H9 (cell line): ENCODE results near the gene THBS2. TPM values are rescaled to one million over a fixed set of nuclear protein-coding genes. Genes with fewer than 3 reads are reported as not detected.

ENCODE experiments used
- DNase-seq: peaks from one replicate; pipeline ENCODE4 v3.0.0-alpha.2; 2017
- H2AFZ ChIP-seq: one replicate; pipeline ENCODE4 v1.6.1; 2013; ENCODE audit warnings: mild to moderate bottlenecking, low read length, control low read depth, moderate library complexity
- H2AK5ac ChIP-seq: 2 replicates; pipeline ENCODE4 v1.6.1; 2013; ENCODE audit warnings: low read length, control low read depth, mixed read lengths; ENCODE audit not compliant: insufficient read length
- H2BK120ac ChIP-seq: one replicate; pipeline ENCODE4 v1.6.1; 2013; ENCODE audit warnings: low read depth, mild to moderate bottlenecking, low read length, control low read depth, inconsistent platforms; ENCODE audit not compliant: poor library complexity, severe bottlenecking
- H2BK12ac ChIP-seq: 2 replicates; pipeline ENCODE4 v1.6.1; 2013; ENCODE audit warnings: low read length, control low read depth, mixed read lengths, low read depth; ENCODE audit not compliant: insufficient read length
- H2BK15ac ChIP-seq: 2 replicates; pipeline ENCODE4 v1.6.1; 2013; ENCODE audit warnings: low read depth, low read length, control low read depth
- H2BK20ac ChIP-seq: one replicate; pipeline ENCODE4 v1.6.1; 2013; ENCODE audit warnings: low read depth, mild to moderate bottlenecking, low read length, control low read depth, inconsistent platforms; ENCODE audit not compliant: poor library complexity, severe bottlenecking
- H2BK5ac ChIP-seq: 2 replicates; pipeline ENCODE4 v1.6.1; 2013; ENCODE audit warnings: low read length, control low read depth, mixed read lengths; ENCODE audit not compliant: insufficient read length
- H3K14ac ChIP-seq: 2 replicates; pipeline ENCODE4 v1.6.1; 2013; ENCODE audit warnings: low read length, control low read depth; ENCODE audit not compliant: insufficient read depth
- H3K18ac ChIP-seq: 2 replicates; pipeline ENCODE4 v1.6.1; 2013; ENCODE audit warnings: low read depth, mild to moderate bottlenecking, mixed read lengths, low read length, control low read depth; ENCODE audit not compliant: insufficient read length
- H3K23ac ChIP-seq: 2 replicates; pipeline ENCODE4 v1.6.1; 2013; ENCODE audit warnings: low read length, control low read depth, mixed read lengths, low read depth; ENCODE audit not compliant: insufficient read length
- H3K23me2 ChIP-seq: 2 replicates; pipeline ENCODE4 v1.6.1; 2013; ENCODE audit warnings: low read depth, mild to moderate bottlenecking, mixed read lengths, low read length, control low read depth; ENCODE audit not compliant: insufficient read length, poor library complexity, severe bottlenecking
- H3K27ac ChIP-seq: 2 replicates; pipeline ENCODE4 v1.5.1; 2013; ENCODE audit warnings: low read length, control low read depth, mixed read lengths, low read depth; ENCODE audit not compliant: insufficient read length
- H3K27me3 ChIP-seq: 2 replicates; pipeline ENCODE4 v1.6.1; 2013; ENCODE audit warnings: low read length, control low read depth, inconsistent platforms; ENCODE audit not compliant: insufficient read depth
- H3K4ac ChIP-seq: 2 replicates; pipeline ENCODE4 v1.6.1; 2013; ENCODE audit warnings: low read depth, mild to moderate bottlenecking, control low read depth, inconsistent platforms, low read length, moderate library complexity
- H3K4me1 ChIP-seq: 2 replicates; pipeline ENCODE4 v1.6.1; 2013; ENCODE audit warnings: low read length, control low read depth, inconsistent platforms; ENCODE audit not compliant: insufficient read depth
- H3K4me2 ChIP-seq: 2 replicates; pipeline ENCODE4 v1.6.1; 2013; ENCODE audit warnings: low read length, control low read depth, mixed read lengths; ENCODE audit not compliant: insufficient read length, insufficient read depth
- H3K56ac ChIP-seq: 2 replicates; pipeline ENCODE4 v1.6.1; 2013; ENCODE audit warnings: low read depth, mild to moderate bottlenecking, mixed read lengths, low read length, control low read depth; ENCODE audit not compliant: insufficient read length
- H3K79me1 ChIP-seq: 2 replicates; pipeline ENCODE4 v1.6.1; 2013; ENCODE audit warnings: low read depth, mild to moderate bottlenecking, moderate library complexity, low read length, control low read depth, inconsistent platforms; ENCODE audit not compliant: insufficient read depth, poor library complexity, severe bottlenecking
- H3K79me2 ChIP-seq: 2 replicates; pipeline ENCODE4 v1.6.1; 2013; ENCODE audit warnings: low read length, control low read depth, inconsistent platforms; ENCODE audit not compliant: insufficient read depth
- H3K9ac ChIP-seq: 2 replicates; pipeline ENCODE4 v1.6.1; 2013; ENCODE audit warnings: low read length, control low read depth, mixed read lengths; ENCODE audit not compliant: insufficient read length; ENCODE audit errors: extremely low read depth
- H3K9me3 ChIP-seq: one replicate; pipeline ENCODE4 v1.6.1; 2013; ENCODE audit warnings: low read depth, low read length, inconsistent platforms; ENCODE audit not compliant: control insufficient read depth
- H3T11ph ChIP-seq: one replicate; pipeline ENCODE4 v1.6.1; 2013; ENCODE audit warnings: mild to moderate bottlenecking, low read length, control low read depth, inconsistent platforms
- H4K20me1 ChIP-seq: one replicate; pipeline ENCODE4 v1.6.1; 2013; ENCODE audit not compliant: control insufficient read depth, insufficient read length, insufficient read depth
- H4K5ac ChIP-seq: 2 replicates; pipeline ENCODE4 v1.6.1; 2013; ENCODE audit warnings: low read depth, mild to moderate bottlenecking, mixed read lengths, low read length, control low read depth; ENCODE audit not compliant: insufficient read length
- H4K8ac ChIP-seq: replicated peaks from 2 replicates; pipeline ENCODE4 v1.6.1; 2013; ENCODE audit warnings: low read length, control low read depth, mixed read lengths, low read depth; ENCODE audit not compliant: insufficient read length
- H4K91ac ChIP-seq: 2 replicates; pipeline ENCODE4 v1.6.1; 2013; ENCODE audit warnings: low read depth, mild to moderate bottlenecking, moderate library complexity, mixed read lengths, low read length, control low read depth; ENCODE audit not compliant: insufficient read length
- H3K27ac Mint-ChIP-seq, 3 experiments: 2 replicates in 2 of 3; 3 replicates in 1 of 3; pipeline ENCODE4 v1.8.0; 2020 to 2021; ENCODE audit warnings: mixed read lengths in 3 of 3, mild to moderate bottlenecking in 1 of 3, moderate library complexity in 1 of 3
- H3K27me3 Mint-ChIP-seq: 2 replicates; pipeline ENCODE4 v1.8.0; 2021; ENCODE audit warnings: low read depth, mild to moderate bottlenecking, moderate library complexity, mixed read lengths
- H3K36me3 Mint-ChIP-seq, 3 experiments: 2 replicates in 2 of 3; 3 replicates in 1 of 3; pipeline ENCODE4 v1.8.0; 2020 to 2021; ENCODE audit warnings: low read depth in 3 of 3, mixed read lengths in 3 of 3; ENCODE audit not compliant: insufficient read depth in 1 of 3
- H3K4me1 Mint-ChIP-seq, 2 experiments: 2 replicates each; pipeline ENCODE4 v1.8.0; 2020; ENCODE audit warnings: mixed read lengths in 2 of 2
- H3K4me3 Mint-ChIP-seq, 2 experiments: 2 replicates in 1 of 2; 3 replicates in 1 of 2; pipeline ENCODE4 v1.8.0; 2020 to 2021; ENCODE audit warnings: mild to moderate bottlenecking in 2 of 2, mixed read lengths in 2 of 2, moderate library complexity in 1 of 2
- H3K9me3 Mint-ChIP-seq, 2 experiments: 2 replicates in 1 of 2; 3 replicates in 1 of 2; pipeline ENCODE4 v1.8.0; 2020; ENCODE audit warnings: mild to moderate bottlenecking in 2 of 2, mixed read lengths in 2 of 2, moderate library complexity in 1 of 2
- WGBS: extraction: QIAGEN DNeasy Blood & Tissue Kit; methylation state at CpG from one replicate; pipeline ENCODE4 v1.1.7; 2013; ENCODE audit warnings: missing lambda C conversion rate, low lambda C conversion rate, mixed read lengths; ENCODE audit not compliant: insufficient read length; ENCODE audit errors: extremely low coverage; 5-methylcytosine and 5-hydroxymethylcytosine counted together
- total RNA-seq: library from RNA; stranded (reverse); gene quantifications from 2 replicates; pipeline ENCODE4 v1.2.1, GENCODE V29; 2021
- TF ChIP-seq, protein P1 (sequence below): fragments of 200-600 bp; sonication (generic); conservative IDR thresholded peaks from 3 replicates; pipeline ENCODE4 v1.8.0; 2021; ENCODE audit warnings: antibody characterized with exemption, mild to moderate bottlenecking

The THBS2 gene
- total RNA-seq, 1 experiment from 2014 or later = 14.7 TPM

DNA sequence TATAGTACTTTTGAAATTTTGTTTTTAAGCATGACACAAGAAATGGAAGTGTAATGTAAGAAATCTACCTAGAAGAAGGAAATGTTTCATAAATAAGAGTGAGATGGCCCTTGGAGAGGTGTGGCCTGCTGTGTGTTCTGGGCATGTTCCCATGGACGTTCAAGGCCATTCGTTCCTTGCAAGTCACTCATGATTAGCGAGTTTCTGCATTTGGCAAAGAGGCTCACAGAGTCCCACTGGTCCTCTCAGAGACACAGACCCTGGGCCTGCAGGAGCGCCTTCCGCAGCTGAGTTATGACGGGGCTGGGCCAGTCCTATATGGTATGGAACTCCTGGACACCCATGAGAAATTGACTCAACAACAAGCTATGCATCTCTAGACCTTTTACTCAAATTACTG lies 7.2 kb downstream of the THBS2 start:
- Histone ChIP-seq H3K79me2 (no peaks in the 10 kb centered on the region; the same call in 1 of the 2 replicates), H4K20me1 (no peaks in the 10 kb centered on the region), H2BK20ac (no peak overlapping the region), H3K23ac (no peak overlapping the region), H4K8ac (no peak overlapping the region), H2BK5ac (no peak overlapping the region), H2AK5ac (no peak overlapping the region), H3K4ac (no peak overlapping the region), H3K79me1 (no peaks in the 10 kb centered on the region), H2BK120ac (no peak overlapping the region), H3K27me3 (no peaks in the 10 kb centered on the region), H3K27ac (no peak overlapping the region), H3K23me2 (no peaks in the 10 kb centered on the region), H3K9ac (no peak overlapping the region), H3K14ac (no peak overlapping the region), H4K5ac (no peak overlapping the region), H2BK12ac (no peak overlapping the region), H3K9me3 (no peaks in the 10 kb centered on the region), H3T11ph (no peak overlapping the region), H3K18ac (no peak overlapping the region), H2AFZ (no peak overlapping the region), H3K4me1 (peaks cover 4% of the 10 kb centered on the region; the same call in 1 of the 2 replicates), H3K56ac (no peak overlapping the region), H4K91ac (no peak overlapping the region), H3K4me2 (no peak overlapping the region), H2BK15ac (no peak overlapping the region)
- Mint-ChIP-seq H3K27me3 (no peaks in the 10 kb centered on the region; the same call in 1 of the 2 replicates), H3K4me3 (no peak overlapping the region), H3K27ac (no peak overlapping the region), H3K4me1 (peaks cover 11% of the 10 kb centered on the region in 2 experiments), H3K9me3 (peaks cover 0 to 9% of the 10 kb centered on the region in 2 experiments; a peak in 2 of 5 replicates), H3K36me3 (peaks cover 22 to 49% (median 32%) of the 10 kb centered on the region in 3 experiments)
- DNase-seq = no peak
- WGBS = no CpG with 5 or more reads among the region's 6 CpGs
- TF ChIP-seq, protein P1, sequence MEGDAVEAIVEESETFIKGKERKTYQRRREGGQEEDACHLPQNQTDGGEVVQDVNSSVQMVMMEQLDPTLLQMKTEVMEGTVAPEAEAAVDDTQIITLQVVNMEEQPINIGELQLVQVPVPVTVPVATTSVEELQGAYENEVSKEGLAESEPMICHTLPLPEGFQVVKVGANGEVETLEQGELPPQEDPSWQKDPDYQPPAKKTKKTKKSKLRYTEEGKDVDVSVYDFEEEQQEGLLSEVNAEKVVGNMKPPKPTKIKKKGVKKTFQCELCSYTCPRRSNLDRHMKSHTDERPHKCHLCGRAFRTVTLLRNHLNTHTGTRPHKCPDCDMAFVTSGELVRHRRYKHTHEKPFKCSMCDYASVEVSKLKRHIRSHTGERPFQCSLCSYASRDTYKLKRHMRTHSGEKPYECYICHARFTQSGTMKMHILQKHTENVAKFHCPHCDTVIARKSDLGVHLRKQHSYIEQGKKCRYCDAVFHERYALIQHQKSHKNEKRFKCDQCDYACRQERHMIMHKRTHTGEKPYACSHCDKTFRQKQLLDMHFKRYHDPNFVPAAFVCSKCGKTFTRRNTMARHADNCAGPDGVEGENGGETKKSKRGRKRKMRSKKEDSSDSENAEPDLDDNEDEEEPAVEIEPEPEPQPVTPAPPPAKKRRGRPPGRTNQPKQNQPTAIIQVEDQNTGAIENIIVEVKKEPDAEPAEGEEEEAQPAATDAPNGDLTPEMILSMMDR = no peak
